Measurements from ENCODE around the gene CTCF. TPM values are rescaled to one million over a fixed set of nuclear protein-coding genes. Genes with fewer than 3 reads are reported as not detected.
A peak's percentile ranks its signal among the peaks of the same experiment; 100 is the strongest.

CTCF gene
- total RNA-seq, 6 experiments from 2014 or later = 22.6 to 31.1 (median 29.4) TPM

GRCh38 chr16:67667453-67667816, 105.1 kb downstream of the CTCF start:
- Mint-ChIP-seq H3K27me3 (ENCODE audit: insufficient read depth) (peaks cover 7% of the 10 kb centered on the region; the same call in 1 of the 2 replicates), H3K36me3 (ENCODE audit: low read depth) (no peaks in the 10 kb centered on the region), H3K4me3 (peak overlapping the region; percentile 82), H3K4me1 (ENCODE audit: low read depth) (peaks cover 16% of the 10 kb centered on the region), H3K9me3 (no peaks in the 10 kb centered on the region), H3K27ac (peak overlapping the region; percentile 85)
- no peak for TF ChIP-seq CTCF (IDR thresholded peaks at IDR 0.05)
- DNase-seq = no peak

DNA sequence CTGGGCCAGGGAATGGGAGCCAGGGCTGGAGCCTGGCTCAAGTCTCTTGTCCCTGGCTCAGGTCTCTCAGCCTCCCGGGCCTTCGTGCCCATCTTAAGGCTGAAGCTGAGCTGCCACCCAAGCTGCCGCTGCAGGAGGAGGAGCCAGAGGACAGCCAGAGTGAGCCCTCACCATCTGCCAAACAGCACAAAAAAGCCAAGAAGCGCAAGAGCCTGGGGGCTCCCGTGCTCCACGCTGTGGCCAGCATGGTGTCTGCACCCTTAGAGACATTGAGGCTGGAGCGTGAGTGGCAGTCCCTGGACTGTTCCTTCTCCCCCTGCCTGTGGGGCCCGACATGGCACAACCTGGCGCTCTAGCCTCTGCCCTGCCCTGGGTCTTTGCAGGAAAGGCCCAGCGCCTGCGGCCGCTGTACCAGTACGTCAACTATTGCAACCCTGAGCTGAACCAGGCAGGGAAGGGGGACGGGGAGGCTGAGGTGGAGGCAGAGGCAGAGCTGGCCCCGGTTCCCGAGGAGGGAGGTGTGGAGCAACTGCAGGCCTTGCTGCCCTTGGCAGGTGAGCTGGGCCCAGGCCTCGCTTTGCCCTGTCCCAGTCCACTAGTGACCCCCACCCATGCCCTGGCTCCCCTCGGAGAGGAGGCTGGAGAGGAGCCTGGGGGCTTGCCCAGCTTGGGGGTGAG, 105.6 kb downstream of the CTCF start:
- Mint-ChIP-seq H3K9me3 (no peaks in the 10 kb centered on the region), H3K4me3 (no peak overlapping the region), H3K4me1 (ENCODE audit: low read depth) (peaks cover 21% of the 10 kb centered on the region), H3K27me3 (ENCODE audit: insufficient read depth) (peaks cover 7% of the 10 kb centered on the region; the same call in 1 of the 2 replicates), H3K36me3 (ENCODE audit: low read depth) (no peaks in the 10 kb centered on the region), H3K27ac (no peak overlapping the region; the same call in 1 of the 2 replicates)
- peak; percentile 95 for DNase-seq
- TF ChIP-seq CTCF (IDR thresholded peaks at IDR 0.05) = peak; percentile 81

- Mint-ChIP-seq H3K4me1 (ENCODE audit: low read depth) (peaks cover 21% of the 10 kb centered on the region), H3K36me3 (ENCODE audit: low read depth) (no peaks in the 10 kb centered on the region), H3K27me3 (ENCODE audit: insufficient read depth) (peaks cover 7% of the 10 kb centered on the region; the same call in 1 of the 2 replicates), H3K4me3 (no peak overlapping the region), H3K9me3 (no peaks in the 10 kb centered on the region), H3K27ac (no peak overlapping the region)
- no peak for DNase-seq
- TF ChIP-seq CTCF (IDR thresholded peaks at IDR 0.05) = peak; percentile 9; the same call in 1 of the 2 replicates
Measured at GRCh38 chr16:67668495-67669157, 106.3 kb downstream of the CTCF start.

GRCh38 chr16:67669499-67670101, 107.3 kb downstream of the CTCF start:
- no peak for TF ChIP-seq CTCF (IDR thresholded peaks at IDR 0.05)
- Mint-ChIP-seq H3K27ac (no peak overlapping the region), H3K9me3 (no peaks in the 10 kb centered on the region), H3K4me1 (ENCODE audit: low read depth) (peaks cover 21% of the 10 kb centered on the region), H3K4me3 (no peak overlapping the region), H3K27me3 (ENCODE audit: insufficient read depth) (peaks cover 5% of the 10 kb centered on the region; the same call in 1 of the 2 replicates), H3K36me3 (ENCODE audit: low read depth) (no peaks in the 10 kb centered on the region)
- DNase-seq = no peak

DNA sequence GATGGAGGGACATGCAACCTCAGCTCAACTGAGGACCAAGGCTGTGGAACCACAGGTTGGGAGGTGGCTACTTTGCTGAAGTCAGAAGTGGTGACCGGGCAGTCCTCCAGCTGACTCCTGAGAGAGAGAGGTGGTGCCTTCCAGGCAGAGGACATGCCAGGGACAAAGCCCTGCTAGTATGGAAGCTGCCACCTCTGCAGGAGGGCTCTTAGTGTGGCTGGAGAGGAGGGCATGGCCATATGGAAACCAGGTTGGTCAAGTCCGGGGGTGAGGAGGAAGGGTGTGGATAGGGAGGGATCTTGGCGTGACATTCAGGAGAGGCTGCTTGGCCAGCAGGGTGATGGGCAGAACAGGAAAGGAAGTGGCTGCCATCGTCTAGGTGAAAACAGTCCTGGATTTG, 110.0 kb downstream of the CTCF start:
- peaks cover 10% of the 10 kb centered on the region for H3K4me1 Mint-ChIP-seq (ENCODE audit: low read depth)
- TF ChIP-seq CTCF (IDR thresholded peaks at IDR 0.05) = no peak
- no peaks in the 10 kb centered on the region for H3K36me3 Mint-ChIP-seq (ENCODE audit: low read depth)
- no peak overlapping the region for H3K27ac Mint-ChIP-seq
- no peak for DNase-seq
- no peak overlapping the region for H3K4me3 Mint-ChIP-seq
- H3K27me3 Mint-ChIP-seq (ENCODE audit: insufficient read depth) = peaks cover 5% of the 10 kb centered on the region; the same call in 1 of the 2 replicates
- H3K9me3 Mint-ChIP-seq = no peaks in the 10 kb centered on the region

Measured in HFFc6 (cell line).